Activated CD8-positive, alpha-beta memory T cell treated with anti-CD3 and anti-CD28 coated beads, Interleukin-2, amount 50 U/mL, for 48 hours (primary cell): ENCODE measurements around the gene ZNF654.
A peak's percentile ranks its signal among the peaks of the same experiment; 100 is the strongest.
"Not testable (repeated sequence)": the region's sequence is repeated elsewhere in the genome, so short reads cannot be mapped to it uniquely, and the experiment has no call there.

ENCODE experiments used
- DNase-seq: peaks from one replicate; pipeline ENCODE4 v3.0.0-alpha.2; 2020

The ZNF654 gene

GRCh38 chr3:88147261-88147660, 88.2 kb downstream of the ZNF654 start:
- DNase-seq = no peak

DNA sequence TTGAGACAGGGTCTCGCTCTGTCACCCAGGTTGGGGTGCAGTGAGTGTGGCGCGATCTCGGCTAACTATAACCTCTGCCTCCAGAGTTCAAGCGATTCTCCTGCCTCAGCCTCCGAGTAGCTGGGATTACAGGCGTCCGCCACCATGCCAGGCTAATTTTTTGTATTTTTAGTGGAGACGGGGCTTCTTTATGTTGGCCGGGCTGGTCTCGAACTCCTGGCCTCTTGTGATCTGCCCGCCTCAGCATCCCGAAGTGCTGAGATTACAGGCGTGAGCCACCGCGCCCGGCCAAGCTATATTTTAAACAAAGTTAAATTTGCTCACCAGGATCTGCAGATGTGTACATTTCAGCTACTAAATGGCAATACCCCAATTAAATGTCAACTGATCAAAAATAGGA, 89.6 kb downstream of the ZNF654 start:
- DNase-seq = no peak

DNA sequence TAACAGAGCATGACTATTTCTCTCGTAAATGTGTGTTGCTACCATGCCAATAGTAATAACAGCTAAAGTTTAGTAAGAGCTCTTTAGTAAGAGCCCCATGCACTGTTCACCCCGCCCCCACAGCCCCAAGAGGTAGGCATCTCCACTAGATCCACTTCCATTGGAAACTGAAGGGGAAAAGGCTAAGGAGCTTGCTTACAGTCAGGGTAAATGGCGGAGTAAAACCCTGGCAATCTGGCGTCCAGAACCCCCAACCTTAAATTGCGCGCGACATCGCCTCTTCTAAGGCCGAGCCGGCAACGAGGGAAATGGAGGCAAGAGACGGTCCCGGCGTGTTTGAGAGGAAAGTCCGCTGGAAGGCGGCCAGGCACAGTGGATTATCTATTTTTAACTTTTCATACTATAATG, 90.0 kb downstream of the ZNF654 start:
- DNase-seq = no peak

DNA sequence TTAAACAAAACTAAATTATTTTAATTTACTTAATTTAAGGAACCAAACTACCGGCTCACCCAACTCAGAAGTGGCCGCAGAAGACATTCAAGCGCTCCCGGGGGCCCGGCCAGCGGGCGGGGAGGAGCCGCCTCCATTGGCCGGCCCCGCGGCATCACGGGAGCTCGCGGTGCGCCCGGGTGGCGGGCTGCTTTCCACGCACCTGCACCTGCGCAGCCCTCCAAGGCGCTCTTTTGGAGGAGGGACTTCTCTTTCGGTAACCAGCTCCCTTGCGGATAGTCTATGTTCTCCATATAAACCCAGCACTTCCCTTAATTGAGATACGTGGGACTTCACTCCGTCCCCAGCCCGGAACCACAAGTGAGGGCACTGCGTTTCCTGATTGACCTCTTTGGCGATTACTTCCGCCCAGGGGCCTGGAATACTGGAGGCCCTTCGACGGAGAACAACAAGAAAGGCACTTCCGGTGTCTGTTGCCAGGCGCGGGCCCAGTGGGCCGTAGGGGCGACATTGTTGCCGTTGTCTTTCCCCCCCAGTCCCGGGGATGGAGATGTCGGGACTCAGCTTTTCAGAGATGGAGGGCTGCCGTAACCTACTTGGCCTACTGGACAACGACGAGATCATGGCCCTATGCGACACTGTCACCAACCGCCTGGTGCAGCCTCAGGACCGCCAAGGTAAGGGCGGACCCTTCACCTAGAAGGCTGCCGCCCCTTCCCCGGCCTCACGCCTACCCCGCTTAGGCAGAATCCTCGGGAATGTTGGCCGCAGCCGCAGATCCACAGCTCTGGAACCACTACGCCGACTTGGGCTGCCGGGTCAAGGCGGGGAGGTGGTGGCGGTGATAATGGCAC, 90.7 kb downstream of the ZNF654 start, which contains the start of gene C3orf38:
Gene C3orf38, plus strand, starts transcription at position 451 of the 854 bp plus-strand sequence. Its CDS starts 94 bp downstream, at position 545.
- DNase-seq = peak; percentile 88

GRCh38 chr3:88150371-88150770, 91.3 kb downstream of the ZNF654 start:
- DNase-seq = no peak

- DNase-seq = no peak
Observed at GRCh38 chr3:88150806-88151205, 91.8 kb downstream of the ZNF654 start.

DNA sequence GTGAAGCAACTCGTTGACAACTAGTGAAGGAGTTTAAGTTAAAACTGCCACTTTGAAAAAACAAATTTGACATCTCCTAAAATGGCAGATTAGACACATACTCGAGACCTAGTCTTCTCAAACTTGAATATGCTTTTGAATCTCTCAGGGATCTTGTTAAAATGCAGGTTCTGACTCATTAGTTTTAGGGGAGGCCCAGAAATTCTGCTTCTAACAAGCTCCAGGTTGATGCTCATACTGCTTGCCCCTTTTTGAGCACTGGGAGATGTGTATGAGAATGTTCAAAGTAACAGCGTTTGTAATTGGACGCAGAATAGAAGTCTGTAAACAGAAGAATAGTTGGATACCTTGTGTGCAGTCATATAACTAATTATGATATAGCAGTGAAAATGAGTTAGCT, 92.3 kb downstream of the ZNF654 start:
- DNase-seq = no peak

- no peak for DNase-seq
Observed at GRCh38 chr3:88152841-88153240, 93.8 kb downstream of the ZNF654 start.

DNA sequence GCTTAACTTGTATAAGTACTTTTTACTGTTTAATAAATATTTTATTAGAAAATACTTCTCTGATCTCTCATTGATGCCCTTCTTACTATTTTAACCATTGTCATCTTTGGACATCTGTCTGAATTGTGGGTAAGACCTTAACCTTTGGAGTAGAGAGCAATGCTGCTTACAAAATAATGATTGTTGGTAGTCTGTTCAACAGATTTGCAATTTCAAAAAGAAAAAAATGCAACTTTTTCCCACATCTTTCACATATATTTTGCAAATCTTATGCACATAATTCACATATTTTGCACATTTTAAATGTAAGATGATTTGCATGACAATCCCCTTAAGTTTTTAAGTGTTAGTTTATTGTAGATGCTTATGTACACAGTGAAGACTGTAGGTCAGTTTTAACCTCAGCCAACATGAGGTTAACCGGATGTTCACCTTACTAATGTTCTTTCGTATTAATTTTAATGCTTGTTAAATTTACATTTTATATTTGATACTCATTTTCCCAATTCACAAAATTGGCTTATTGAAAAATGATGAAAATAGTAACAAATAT, 107.4 kb downstream of the ZNF654 start:
- no peak for DNase-seq

- DNase-seq = no peak
Observed at GRCh38 chr3:88167173-88167572, 108.1 kb downstream of the ZNF654 start.

- DNase-seq = no peak
Observed at GRCh38 chr3:88167704-88168103, 108.6 kb downstream of the ZNF654 start.

DNA sequence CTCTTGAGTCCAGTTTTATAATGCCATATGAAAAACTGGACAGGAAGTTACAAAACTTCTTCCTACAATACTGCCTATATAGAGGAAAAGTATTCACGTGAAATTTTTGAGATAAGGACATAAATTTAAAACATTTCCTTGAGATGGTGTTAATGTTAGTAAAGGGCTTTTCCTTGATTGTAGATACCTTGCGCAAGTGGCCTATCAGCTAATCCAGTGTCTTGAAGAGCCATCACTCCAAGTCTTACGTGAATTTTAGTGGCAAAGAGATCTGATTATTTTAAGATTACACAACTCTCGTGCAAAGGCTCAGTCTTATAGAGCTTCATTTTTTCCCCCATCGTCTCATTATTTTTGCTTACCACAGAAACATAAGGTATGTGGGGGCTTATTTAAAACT, 109.1 kb downstream of the ZNF654 start:
- DNase-seq = no peak

GRCh38 chr3:88180398-88180999, 121.4 kb downstream of the ZNF654 start:
- no peak for DNase-seq

- not testable (repeated sequence) for DNase-seq
Observed at GRCh38 chr3:88182165-88182918, 123.3 kb downstream of the ZNF654 start.

- no peak for DNase-seq
Observed at GRCh38 chr3:88188436-88188835, 129.4 kb downstream of the ZNF654 start.

- DNase-seq = no peak
Observed at GRCh38 chr3:88189361-88189810, 130.3 kb downstream of the ZNF654 start.

DNA sequence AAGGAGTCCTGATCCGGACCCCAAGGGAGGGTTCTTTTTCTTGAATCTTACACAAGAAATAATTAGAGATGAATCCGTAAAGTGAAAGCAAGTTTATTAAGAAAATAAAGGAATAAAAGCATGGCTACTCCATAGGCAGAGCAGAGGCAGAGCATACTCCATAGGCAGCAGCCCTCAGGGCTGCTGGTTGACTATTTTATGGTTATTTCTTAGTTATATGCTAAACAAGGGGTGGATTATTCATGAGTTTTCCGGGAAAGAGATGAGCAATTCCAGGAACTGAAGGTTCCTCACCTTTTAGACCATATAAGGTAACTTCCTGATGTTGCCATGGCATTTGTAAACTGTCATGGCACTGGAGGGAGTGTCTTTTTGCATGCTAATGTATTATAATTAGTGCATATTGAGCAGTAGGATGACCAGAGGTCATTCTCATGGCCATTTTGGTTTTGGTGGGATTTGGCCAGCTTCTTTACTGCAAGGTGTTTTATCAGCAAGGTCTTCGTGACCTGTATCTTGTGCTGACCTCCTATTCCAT, 132.9 kb downstream of the ZNF654 start:
- DNase-seq = no peak

DNA sequence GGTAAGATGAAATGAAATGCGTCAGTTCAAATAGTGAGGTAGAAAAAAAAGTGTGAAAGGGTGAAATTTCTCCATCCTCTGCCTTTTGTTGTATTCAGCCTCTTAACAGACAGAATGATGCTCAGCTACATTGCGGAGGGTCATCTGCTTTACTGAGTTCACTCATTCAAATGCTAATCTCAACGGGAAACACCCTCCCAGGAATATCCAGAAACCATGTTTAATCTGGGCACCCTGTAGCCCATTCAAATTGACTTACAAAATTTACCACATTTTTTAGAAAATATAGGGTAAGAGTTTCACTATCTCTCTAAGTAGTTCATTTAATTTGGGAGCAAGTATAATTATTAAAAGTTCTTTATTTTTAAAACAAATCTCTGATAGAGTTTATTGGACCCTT, 133.6 kb downstream of the ZNF654 start:
- DNase-seq = no peak
